ENCODE data around the gene CD302.
"Not testable (repeated sequence)": the region's sequence is repeated elsewhere in the genome, so short reads cannot be mapped to it uniquely, and the experiment has no call there.

The CD302 gene

GRCh38 chr2:159748089-159748488 is 49.9 kb downstream of the CD302 start:
- no peak for DNase-seq (ENCODE audit: low read depth)

GRCh38 chr2:159745237-159745636 is 52.8 kb downstream of the CD302 start:
- not testable (repeated sequence) for DNase-seq (ENCODE audit: low read depth)

GRCh38 chr2:159744363-159744762 is 53.6 kb downstream of the CD302 start:
- peak; percentile 23 for DNase-seq (ENCODE audit: low read depth)

DNA sequence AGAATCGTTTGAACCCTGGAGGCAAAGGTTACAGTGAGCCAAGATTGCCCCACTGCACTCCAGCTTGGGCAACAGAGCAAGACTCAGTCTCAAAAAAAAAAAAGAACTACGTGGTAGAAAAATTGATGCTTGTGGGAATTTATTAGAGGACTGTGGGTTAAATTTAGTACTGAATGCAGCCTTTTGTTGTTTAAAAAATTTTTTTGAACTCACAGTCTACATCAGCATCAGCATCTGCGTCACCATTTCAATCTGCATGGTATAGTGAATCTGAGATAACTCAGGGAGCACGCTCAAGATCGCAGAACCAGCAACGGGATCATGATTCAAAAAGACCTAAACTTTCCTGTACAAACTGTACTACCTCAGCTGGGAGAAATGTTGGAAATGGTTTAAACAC is 55.2 kb downstream of the CD302 start:
- no peak for DNase-seq (ENCODE audit: low read depth)

DNA sequence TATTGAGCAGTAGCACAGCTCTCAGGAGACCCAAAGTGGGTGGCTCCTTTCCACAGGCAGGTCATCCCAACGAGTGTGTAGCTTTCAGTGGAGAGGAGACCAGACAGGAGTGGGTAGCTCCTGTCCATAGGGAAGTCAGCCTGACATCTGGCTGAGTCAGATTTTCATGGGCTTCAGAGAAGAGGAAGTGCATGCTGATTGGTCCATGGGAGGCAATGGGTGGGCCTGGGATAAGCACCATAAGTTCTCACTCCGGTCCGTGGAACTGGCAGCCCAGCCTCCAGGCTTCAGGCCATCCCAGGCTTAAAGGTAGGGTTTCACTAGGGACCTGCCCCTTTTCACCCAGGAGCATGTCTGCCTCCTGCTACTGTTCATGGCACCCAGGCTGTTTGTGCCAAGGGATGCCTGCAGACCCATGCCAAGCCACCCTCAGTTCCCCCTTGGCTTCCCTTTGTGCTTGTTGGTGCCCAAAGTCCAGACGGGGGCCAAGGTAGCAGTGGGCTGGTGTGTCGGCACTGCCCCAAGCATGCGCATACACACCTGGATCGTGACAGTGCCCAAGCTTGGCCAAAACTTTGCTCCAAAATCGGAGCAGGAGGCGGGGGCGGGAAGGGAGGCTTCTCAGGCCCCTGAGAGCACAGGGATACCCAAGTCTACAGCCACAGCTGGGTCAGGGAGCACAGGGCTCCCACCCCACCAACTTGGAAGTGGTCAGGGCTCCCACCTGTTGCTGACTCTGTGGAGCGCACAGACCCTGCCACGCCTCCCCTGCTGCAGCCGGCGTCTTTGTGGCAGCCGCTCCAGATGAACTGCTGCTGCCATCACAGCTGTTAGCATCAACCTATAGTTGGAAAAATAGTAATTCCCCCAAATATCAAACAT is 59.3 kb downstream of the CD302 start:
- DNase-seq (ENCODE audit: low read depth), result peak; percentile 48

- DNase-seq (ENCODE audit: low read depth), result no peak
Observed at GRCh38 chr2:159737917-159738296, 60.1 kb downstream of the CD302 start.

DNA sequence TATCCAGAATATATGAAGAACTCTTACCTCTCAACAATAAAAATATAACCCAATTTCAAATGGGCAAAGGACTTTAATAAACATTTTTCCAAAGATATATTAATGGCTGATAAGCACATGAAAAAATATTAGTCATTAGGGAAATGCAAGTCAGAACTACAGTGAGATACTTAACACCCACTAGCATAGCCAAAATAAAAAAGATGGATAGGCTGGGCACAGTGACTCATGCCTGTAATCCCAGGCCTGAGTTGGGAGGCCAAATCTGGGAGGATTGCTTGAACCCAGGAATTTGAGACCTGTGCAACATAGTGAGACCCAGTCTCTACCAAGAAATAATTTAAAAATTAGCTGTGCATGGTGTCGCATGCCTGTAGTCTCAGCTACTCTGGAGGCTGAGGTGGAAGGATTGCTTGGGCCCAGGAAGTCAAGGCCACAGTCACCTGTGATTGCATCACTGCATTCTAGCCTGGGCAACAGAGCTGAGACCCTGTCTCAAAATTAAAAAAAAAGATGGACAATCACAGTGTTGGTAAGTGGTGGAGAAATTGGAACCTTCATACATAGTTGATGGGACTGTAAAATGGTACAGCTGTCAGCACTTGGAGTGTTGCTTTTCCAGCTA is 60.6 kb downstream of the CD302 start:
- no peak for DNase-seq (ENCODE audit: low read depth)

- DNase-seq (ENCODE audit: low read depth), result peak; percentile 62
Observed at GRCh38 chr2:159736048-159736447, 62.0 kb downstream of the CD302 start.

DNA sequence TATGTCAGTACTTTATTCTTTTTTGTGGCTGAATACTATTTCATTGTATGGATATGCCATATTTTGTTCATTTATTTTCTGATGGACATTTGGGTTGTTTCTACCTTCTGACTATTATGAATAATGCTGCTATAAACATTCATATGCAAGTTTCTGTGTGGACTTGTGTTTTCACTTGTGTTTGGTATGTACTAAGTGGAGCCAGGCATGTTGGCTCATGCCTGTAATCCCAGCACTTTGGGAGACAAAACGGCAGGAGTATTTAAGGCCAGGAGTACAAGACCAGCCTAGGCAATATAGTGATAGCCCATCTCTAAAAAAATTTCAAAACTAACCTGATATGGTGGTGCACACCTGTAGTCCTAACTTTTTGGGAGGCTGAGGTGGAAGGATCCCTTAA is 62.4 kb downstream of the CD302 start:
- DNase-seq (ENCODE audit: low read depth), result no peak

DNA sequence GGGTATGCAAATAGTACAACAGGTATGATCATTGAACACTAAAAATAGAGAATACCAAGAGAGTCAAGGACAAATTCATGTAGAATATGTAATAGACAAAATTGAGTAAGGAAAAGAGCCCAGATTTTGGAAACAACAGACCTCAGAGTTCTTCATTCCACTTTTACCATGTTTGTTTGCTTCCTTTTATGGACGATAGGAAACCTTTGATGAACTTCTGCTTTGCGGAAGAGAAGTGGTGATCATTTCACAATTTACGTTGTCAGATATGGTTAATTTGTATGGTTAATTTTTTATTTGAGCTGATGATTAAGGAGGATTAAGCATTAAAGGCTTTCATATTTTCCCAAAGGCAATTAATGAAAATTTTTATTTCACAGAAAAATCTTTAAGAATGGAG is 69.4 kb downstream of the CD302 start:
- no peak for DNase-seq (ENCODE audit: low read depth)

GRCh38 chr2:159725713-159726112 is 72.3 kb downstream of the CD302 start:
- no peak for DNase-seq (ENCODE audit: low read depth)

GRCh38 chr2:159724795-159725572 is 73.0 kb downstream of the CD302 start:
- not testable (repeated sequence) for DNase-seq (ENCODE audit: low read depth)

GRCh38 chr2:159722580-159722979 is 75.4 kb downstream of the CD302 start:
- no peak for DNase-seq (ENCODE audit: low read depth)

DNA sequence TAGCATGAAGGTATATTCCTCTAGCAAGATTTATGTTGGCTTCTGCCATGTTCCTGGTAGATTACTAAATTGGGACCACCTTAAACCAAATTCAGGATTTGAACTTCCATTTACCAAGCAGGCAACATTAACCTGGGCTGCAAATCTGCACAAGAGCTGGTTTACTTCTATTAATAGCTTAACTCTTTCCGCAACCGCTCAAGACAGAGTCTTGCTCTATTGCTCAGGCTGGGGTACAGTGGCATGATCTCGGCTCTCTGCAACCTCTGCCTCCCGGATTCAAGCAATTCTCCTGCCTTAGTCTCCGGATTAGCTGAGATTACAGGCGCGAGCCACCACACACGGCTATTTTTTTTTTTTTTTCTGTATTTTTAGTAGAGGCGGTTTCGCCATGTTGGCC is 77.3 kb downstream of the CD302 start:
- DNase-seq (ENCODE audit: low read depth), result no peak

Data from ELR (cell line).